ENCODE measurements around the gene PTGIR.

DNA sequence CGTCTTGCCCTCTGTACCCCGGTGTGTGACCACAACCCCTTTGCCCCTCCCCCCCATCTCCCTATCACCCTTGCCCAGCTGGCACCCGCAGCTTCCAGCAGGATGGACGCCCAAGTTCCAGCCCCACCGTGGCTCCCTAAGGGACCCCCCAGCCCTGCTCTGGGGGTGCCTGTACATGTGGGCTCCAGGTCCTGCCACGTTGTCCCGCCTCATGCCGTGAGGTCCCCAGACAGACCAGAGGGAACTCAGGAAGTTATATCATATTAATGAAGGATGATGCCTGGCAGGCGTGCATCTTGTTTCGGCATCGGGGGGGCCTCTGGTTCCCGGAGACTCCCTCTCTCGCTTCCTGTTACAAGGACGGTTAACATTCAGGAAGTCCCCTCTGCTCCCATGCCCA lies 1.6 kb upstream of the PTGIR start:
- TF ChIP-seq BHLHE40 (IDR thresholded peaks at IDR 0.05; ENCODE audit: borderline replicate concordance) (no peak), CTBP1 (IDR thresholded peaks at IDR 0.05; ENCODE audit: borderline replicate concordance) (no peak), SP1 (IDR thresholded peaks at IDR 0.05) (no peak), TARDBP (IDR thresholded peaks at IDR 0.05) (no peak), ZNF384 (IDR thresholded peaks at IDR 0.05) (no peak), FOXM1 (IDR thresholded peaks at IDR 0.05; ENCODE audit: borderline replicate concordance) (no peak), SUZ12 (IDR thresholded peaks at IDR 0.05) (no peak), ARNT (IDR thresholded peaks at IDR 0.05) (no peak), ELF4 (IDR thresholded peaks at IDR 0.05) (no peak), FOXK2 (IDR thresholded peaks at IDR 0.05) (no peak), FOXA1 (IDR thresholded peaks at IDR 0.05) (no peak), LEF1 (IDR thresholded peaks at IDR 0.05; ENCODE audit: borderline replicate concordance) (no peak)
- TF ChIP-seq, protein P1, sequence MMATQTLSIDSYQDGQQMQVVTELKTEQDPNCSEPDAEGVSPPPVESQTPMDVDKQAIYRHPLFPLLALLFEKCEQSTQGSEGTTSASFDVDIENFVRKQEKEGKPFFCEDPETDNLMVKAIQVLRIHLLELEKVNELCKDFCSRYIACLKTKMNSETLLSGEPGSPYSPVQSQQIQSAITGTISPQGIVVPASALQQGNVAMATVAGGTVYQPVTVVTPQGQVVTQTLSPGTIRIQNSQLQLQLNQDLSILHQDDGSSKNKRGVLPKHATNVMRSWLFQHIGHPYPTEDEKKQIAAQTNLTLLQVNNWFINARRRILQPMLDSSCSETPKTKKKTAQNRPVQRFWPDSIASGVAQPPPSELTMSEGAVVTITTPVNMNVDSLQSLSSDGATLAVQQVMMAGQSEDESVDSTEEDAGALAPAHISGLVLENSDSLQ (IDR thresholded peaks at IDR 0.05), result no peak

All from HEK293T (cell line).